Stimulated activated naive CD8-positive, alpha-beta T cell treated with anti-CD3 and anti-CD28 coated beads, Interleukin-15, Interleukin-2, amounts not matched to agents 100 ng/mL and 50 ng/mL, for 24 hours (primary cell): ENCODE measurements around the gene AP1G2.

Experiments
- H3K27ac Mint-ChIP-seq: one replicate; pipeline ENCODE4 v1.8.0; 2021; ENCODE audit warnings: mild to moderate bottlenecking, mixed read lengths
- H3K27me3 Mint-ChIP-seq: one replicate; pipeline ENCODE4 v1.8.0; 2021; ENCODE audit warnings: mixed read lengths
- H3K36me3 Mint-ChIP-seq: one replicate; pipeline ENCODE4 v1.8.0; 2021; ENCODE audit warnings: low read depth, mixed read lengths
- H3K4me1 Mint-ChIP-seq: one replicate; pipeline ENCODE4 v1.8.0; 2021; ENCODE audit warnings: low read depth, mixed read lengths
- H3K4me3 Mint-ChIP-seq: one replicate; pipeline ENCODE4 v1.8.0; 2021; ENCODE audit warnings: mild to moderate bottlenecking, mixed read lengths
- H3K9me3 Mint-ChIP-seq: one replicate; pipeline ENCODE4 v1.8.0; 2021; ENCODE audit warnings: mixed read lengths

AP1G2 gene

DNA sequence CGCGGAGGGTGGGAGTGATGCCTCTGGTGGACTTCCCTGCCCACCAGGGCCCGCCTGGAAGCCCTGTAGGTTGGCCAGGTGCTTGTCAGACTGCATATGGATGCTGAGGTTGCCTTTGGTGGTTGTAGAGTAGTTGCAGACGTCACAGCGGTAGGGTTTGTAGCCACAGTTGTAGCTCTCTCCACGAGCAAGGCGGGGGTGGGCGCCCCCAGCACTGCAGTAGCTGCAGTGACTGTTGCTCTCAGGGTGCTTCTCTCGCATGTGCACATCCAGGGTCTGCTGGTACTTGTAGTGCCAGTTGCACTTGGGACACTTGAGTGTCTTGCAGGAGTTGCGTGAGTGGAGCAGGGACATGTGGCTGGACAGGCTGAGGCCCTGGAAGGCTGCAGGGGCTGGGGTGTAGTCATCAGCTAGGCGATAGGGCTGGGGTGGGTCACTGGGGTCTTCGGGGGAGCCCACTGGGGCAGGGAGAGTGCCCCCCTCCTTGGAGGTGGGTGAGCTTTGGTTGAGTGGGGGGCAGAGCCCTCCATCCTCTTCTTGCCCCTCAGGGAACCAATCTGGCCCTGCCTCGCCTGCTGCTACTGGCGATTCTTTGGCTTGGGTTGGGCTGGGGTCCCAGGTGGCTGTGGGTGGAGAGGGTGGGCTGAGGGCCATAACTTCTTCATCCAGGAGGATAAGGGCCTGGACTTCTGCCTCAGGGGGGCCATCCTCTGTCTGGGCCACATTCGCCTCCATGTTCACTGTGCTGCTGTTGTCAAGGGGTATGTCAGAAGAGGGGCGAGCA is 33.7 kb downstream of the AP1G2 start:
- Mint-ChIP-seq H3K27me3 (no peaks in the 10 kb centered on the region), H3K4me3 (no peak overlapping the region), H3K36me3 (no peaks in the 10 kb centered on the region), H3K27ac (no peak overlapping the region), H3K9me3 (no peaks in the 10 kb centered on the region), H3K4me1 (no peaks in the 10 kb centered on the region)

DNA sequence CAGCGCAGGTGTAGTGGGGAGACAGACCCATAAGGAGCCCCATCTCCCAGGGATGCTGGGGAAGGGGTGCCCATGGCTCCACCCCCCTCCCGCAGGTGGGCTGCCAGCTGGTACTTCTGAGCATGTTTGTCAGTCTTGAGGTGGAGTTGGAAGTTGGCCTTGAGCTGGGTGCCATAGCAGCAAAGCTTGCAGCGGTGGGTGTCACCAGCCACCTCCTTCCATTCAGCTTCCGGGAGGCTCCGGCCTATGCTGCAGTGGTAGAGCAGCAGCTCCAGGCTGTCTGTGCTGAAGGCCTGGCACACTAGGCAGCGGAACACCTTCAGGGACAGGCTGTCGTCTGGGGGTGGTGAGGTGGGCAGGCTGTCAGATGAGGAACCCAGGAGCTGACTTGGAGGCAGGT is 34.9 kb downstream of the AP1G2 start:
- no peak overlapping the region for H3K4me3 Mint-ChIP-seq
- no peaks in the 10 kb centered on the region for H3K4me1 Mint-ChIP-seq
- no peaks in the 10 kb centered on the region for H3K36me3 Mint-ChIP-seq
- no peak overlapping the region for H3K27ac Mint-ChIP-seq
- no peaks in the 10 kb centered on the region for H3K27me3 Mint-ChIP-seq
- no peaks in the 10 kb centered on the region for H3K9me3 Mint-ChIP-seq

DNA sequence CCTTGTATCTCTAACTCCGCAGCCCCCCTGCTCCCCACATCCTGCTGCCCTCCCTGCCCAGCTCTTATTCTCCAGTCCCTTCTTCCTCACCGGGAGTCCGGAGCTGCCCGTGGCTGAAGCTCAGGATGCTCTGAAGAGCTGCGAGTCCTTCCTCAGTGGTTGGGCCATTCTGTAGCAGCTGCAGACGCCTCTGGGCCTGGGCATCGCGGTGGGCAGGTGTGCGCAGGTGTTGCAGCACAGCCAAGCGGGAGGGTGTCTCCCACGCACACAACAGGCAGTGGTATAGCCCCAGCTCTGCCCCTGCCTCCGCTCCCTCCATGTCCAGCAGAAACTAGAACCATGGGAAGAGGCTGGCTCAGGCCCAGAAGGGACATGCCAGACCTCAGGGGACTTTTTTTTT is 36.2 kb downstream of the AP1G2 start:
- Mint-ChIP-seq H3K27me3 (no peaks in the 10 kb centered on the region), H3K9me3 (no peaks in the 10 kb centered on the region), H3K4me3 (no peak overlapping the region), H3K27ac (no peak overlapping the region), H3K4me1 (no peaks in the 10 kb centered on the region), H3K36me3 (no peaks in the 10 kb centered on the region)

DNA sequence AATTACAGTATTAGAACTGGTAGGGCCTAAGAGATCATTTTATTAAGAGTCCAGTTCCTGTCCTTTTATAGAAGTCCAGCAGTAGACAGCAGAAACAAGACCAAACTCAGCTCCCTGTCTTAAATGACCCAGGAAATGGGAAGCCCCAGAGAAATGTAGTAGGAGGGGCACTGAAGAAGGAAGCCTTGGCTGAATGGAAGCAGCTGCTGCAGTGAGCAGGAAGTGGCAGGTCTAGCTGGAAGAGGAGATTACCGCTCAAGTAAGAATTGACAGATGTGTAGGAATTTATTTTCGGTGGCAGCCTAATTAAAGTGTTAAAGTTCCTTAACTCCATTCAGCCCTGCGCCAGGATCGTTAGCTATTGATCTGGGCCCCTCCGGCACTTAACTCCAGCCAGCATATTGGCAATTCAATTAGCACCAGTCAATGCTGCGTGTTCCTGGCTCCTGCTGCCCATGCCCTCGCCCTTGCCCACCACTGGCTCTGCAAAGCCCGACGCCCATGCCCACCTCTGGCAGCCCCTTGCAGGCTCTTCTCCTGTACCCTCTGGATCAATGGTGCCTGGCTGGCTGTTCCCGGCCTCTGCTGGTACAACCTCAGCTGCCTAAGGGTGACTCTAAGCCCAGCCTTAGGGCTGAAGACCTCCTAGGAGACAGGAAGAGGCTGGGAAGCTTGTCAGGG is 37.1 kb downstream of the AP1G2 start:
- no peaks in the 10 kb centered on the region for H3K36me3 Mint-ChIP-seq
- H3K27ac Mint-ChIP-seq: peak overlapping the region; percentile 34
- no peaks in the 10 kb centered on the region for H3K27me3 Mint-ChIP-seq
- no peak overlapping the region for H3K4me3 Mint-ChIP-seq
- no peaks in the 10 kb centered on the region for H3K9me3 Mint-ChIP-seq
- H3K4me1 Mint-ChIP-seq: no peaks in the 10 kb centered on the region

DNA sequence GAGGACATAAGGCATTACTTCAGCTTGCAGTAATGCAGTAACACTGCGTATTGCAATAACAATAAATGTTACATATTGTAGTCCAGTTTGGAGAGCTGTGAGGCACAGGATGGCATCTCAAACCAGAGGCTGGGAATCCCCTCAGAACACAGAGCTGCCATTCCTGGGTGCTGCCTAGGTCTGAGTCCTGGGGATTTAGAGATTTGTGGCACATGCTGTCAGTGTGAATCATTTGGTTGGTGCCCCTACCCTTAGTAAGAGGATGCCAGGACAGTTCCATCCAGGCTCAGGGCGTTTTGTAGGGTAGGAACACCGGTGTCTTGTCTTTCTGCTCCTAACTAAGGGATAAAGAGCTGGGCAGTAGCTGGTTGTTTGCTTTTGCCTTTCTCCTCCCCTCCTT is 38.6 kb downstream of the AP1G2 start:
- Mint-ChIP-seq H3K4me1 (no peaks in the 10 kb centered on the region), H3K4me3 (no peak overlapping the region), H3K27ac (no peak overlapping the region), H3K36me3 (no peaks in the 10 kb centered on the region), H3K9me3 (no peaks in the 10 kb centered on the region), H3K27me3 (no peaks in the 10 kb centered on the region)

DNA sequence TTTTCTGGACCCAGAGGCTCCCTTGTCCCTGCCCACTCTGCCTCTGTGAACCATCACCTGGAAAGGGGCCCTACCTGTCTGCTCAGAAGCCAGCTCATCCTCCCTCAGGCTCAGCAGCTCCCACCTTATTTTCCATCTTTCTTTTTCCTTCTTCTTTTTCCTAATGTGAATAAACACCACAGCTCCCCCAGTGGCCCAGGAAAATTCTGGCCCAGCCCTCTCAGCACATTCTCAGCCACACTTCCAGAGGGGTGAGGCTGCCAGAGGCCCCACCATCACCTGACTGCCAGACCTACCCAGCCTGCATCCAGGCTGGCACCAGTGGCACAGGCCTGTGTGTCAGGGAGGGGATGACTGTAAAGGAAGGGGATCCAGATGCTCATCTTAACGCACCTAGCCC is 39.0 kb downstream of the AP1G2 start:
- Mint-ChIP-seq H3K4me3 (no peak overlapping the region), H3K4me1 (no peaks in the 10 kb centered on the region), H3K27ac (no peak overlapping the region)

GRCh38 chr14:23525611-23526010 is 42.0 kb downstream of the AP1G2 start:
- Mint-ChIP-seq H3K9me3 (no peaks in the 10 kb centered on the region), H3K36me3 (no peaks in the 10 kb centered on the region), H3K4me3 (no peak overlapping the region), H3K4me1 (no peaks in the 10 kb centered on the region), H3K27me3 (no peaks in the 10 kb centered on the region), H3K27ac (no peak overlapping the region)

More for the DNA sequence above, 39.0 kb downstream of the AP1G2 start:
- Mint-ChIP-seq H3K27me3 (no peaks in the 10 kb centered on the region), H3K36me3 (no peaks in the 10 kb centered on the region), H3K9me3 (no peaks in the 10 kb centered on the region)

DNA sequence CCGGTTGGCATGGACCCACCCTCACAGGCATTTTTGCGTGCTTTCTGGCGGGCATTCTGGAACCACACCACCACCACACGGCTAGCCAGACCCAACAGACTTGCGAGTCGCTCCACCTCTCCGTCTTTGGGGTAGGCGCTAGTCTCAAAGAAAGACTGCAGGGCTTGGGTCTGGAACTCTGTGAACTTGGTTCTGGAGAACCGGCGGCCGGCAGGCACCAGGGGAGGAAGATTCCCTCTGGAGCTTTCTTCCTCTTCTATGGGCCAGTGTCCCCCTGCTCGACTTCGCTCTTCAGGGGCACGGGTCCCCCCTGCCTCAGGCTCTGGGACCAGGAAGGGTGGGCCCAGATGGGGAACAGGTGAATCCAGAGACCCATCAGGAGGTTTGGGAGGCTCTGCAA is 42.6 kb downstream of the AP1G2 start:
- no peak overlapping the region for H3K4me3 Mint-ChIP-seq
- no peaks in the 10 kb centered on the region for H3K9me3 Mint-ChIP-seq
- H3K27me3 Mint-ChIP-seq: no peaks in the 10 kb centered on the region
- no peak overlapping the region for H3K27ac Mint-ChIP-seq
- H3K4me1 Mint-ChIP-seq: no peaks in the 10 kb centered on the region
- no peaks in the 10 kb centered on the region for H3K36me3 Mint-ChIP-seq

DNA sequence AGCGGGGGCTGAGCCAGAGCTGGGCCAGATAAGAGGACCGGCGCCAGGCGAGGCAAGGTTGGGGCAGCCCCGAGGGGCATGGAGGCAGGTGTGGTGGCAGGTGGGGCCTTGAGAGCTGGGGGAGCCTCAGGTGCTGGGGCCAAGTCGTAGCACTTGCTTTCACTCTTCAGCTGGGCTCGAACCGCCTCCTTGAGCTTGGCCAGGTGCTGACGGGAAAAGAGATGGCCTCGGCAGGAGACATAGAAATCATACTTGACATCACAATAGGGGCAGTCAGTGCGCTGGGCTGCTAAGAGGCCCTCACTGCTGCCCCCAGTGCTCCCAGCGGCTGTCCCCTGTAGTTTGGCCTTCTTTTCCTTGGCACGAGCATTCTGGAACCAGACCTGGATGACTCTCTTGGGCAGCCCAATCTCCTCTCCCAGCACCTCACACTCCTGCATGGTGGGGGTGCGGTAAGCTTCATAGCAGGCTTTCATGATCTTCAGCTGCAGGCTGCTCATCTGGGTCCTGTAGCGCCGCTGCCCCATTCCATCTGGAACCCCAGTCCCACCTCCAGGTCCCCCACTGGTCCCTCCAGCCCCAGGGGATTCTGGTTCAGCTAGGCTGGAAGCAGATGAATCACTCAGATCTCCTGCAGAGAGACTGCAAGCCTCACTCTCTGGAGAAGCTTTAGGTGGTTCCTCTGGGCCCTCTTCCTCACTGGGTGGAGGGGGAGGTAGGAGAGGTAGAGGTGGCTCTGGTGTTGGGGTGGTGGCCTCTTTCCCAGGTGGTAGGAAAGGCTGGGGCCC is 44.2 kb downstream of the AP1G2 start:
- H3K27ac Mint-ChIP-seq: no peak overlapping the region
- H3K9me3 Mint-ChIP-seq: no peaks in the 10 kb centered on the region
- no peak overlapping the region for H3K4me3 Mint-ChIP-seq
- H3K27me3 Mint-ChIP-seq: no peaks in the 10 kb centered on the region
- H3K36me3 Mint-ChIP-seq: no peaks in the 10 kb centered on the region
- no peaks in the 10 kb centered on the region for H3K4me1 Mint-ChIP-seq

DNA sequence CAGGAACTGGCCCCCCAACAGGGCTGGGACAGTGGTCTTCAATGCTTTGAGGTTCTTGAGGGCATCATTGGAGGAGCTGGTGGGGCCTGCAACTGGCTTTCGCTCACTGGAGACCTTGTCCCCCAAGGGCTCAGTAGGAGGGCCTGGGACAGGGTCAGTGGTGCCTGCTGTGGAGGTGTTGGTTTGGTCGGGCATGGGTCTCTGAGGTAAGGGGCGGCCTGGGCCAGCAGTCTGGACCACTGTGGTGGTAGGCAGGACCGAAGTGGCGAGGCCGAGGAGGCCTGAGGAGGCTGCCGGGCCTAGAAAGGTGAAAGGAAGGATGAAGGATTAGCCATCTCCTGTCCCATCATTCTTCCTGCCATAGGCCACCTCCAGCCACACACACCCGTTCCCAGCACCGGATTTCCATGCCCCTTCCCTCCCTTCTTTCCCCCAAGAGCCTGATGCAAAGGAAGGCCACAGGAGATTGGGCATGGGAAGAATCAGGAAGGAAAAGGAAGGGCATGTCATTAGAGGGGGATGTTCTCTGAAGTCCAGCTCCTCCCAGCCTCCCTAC is 44.9 kb downstream of the AP1G2 start:
- Mint-ChIP-seq H3K27ac (no peak overlapping the region), H3K36me3 (no peaks in the 10 kb centered on the region), H3K4me1 (no peaks in the 10 kb centered on the region), H3K9me3 (no peaks in the 10 kb centered on the region), H3K27me3 (no peaks in the 10 kb centered on the region), H3K4me3 (no peak overlapping the region)

- H3K4me1 Mint-ChIP-seq: no peaks in the 10 kb centered on the region
- H3K9me3 Mint-ChIP-seq: no peaks in the 10 kb centered on the region
- H3K4me3 Mint-ChIP-seq: no peak overlapping the region
- H3K36me3 Mint-ChIP-seq: no peaks in the 10 kb centered on the region
- no peaks in the 10 kb centered on the region for H3K27me3 Mint-ChIP-seq
- H3K27ac Mint-ChIP-seq: no peak overlapping the region
Measured at GRCh38 chr14:23521785-23522640, 45.6 kb downstream of the AP1G2 start.

DNA sequence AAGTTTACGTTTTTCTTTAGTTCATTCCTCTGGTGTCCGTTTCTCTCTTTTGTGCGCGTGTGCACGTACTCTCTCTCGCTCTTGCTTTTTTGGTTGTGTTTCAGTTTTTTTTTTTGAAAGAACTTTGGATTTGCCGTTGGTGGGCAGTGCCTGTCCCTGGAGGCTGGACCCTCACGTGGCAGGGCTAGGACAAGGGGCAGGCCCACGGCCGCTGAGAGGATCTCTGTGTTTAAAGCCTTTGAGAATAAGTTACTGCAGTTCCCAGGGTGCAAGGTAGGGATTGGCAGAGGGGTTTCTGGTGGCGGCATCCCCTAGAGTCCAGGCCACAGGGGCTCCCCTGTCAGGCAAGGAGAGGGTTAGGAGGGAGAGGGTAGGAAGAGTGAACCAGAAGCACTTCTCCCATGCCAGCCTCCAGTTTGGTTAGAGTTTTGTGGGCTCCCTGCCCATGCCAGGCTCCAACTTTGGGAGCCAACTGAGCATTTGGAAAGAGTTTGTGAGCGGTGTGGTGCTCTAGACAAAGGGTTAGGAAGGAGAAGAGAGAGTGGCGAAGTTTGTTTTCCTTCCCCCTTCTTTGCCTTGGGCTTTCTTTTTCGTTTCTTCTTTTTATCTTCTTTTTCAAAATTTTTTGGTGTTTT is 46.6 kb downstream of the AP1G2 start:
- Mint-ChIP-seq H3K4me1 (no peaks in the 10 kb centered on the region), H3K27ac (no peak overlapping the region), H3K9me3 (no peaks in the 10 kb centered on the region), H3K27me3 (no peaks in the 10 kb centered on the region), H3K36me3 (no peaks in the 10 kb centered on the region), H3K4me3 (no peak overlapping the region)

GRCh38 chr14:23518709-23519108 is 48.9 kb downstream of the AP1G2 start:
- no peaks in the 10 kb centered on the region for H3K9me3 Mint-ChIP-seq
- H3K27me3 Mint-ChIP-seq: no peaks in the 10 kb centered on the region
- no peak overlapping the region for H3K27ac Mint-ChIP-seq
- H3K4me1 Mint-ChIP-seq: no peaks in the 10 kb centered on the region
- H3K4me3 Mint-ChIP-seq: no peak overlapping the region
- no peaks in the 10 kb centered on the region for H3K36me3 Mint-ChIP-seq
